Fibroblast of skin of abdomen (primary cell): ENCODE measurements around the gene SDF2L1.
"Not testable (repeated sequence)": the region's sequence is repeated elsewhere in the genome, so short reads cannot be mapped to it uniquely, and the experiment has no call there.

Experiments
- DNase-seq: peaks from one replicate; pipeline ENCODE4 v3.0.0-alpha.2; 2013

Gene SDF2L1

GRCh38 chr22:21688341-21688705 lies 46.2 kb downstream of the SDF2L1 start:
- DNase-seq: no peak

- DNase-seq: no peak
Observed at GRCh38 chr22:21688706-21689381, 46.7 kb downstream of the SDF2L1 start.

GRCh38 chr22:21690401-21690801 lies 48.3 kb downstream of the SDF2L1 start:
- no peak for DNase-seq

GRCh38 chr22:21691816-21692215 lies 49.7 kb downstream of the SDF2L1 start:
- no peak for DNase-seq

GRCh38 chr22:21692856-21693255 lies 50.8 kb downstream of the SDF2L1 start:
- DNase-seq: not testable (repeated sequence)

GRCh38 chr22:21693333-21693998 lies 51.4 kb downstream of the SDF2L1 start:
- no peak for DNase-seq
